ENCODE measurements around the gene TMEM220.

TMEM220 gene

DNA sequence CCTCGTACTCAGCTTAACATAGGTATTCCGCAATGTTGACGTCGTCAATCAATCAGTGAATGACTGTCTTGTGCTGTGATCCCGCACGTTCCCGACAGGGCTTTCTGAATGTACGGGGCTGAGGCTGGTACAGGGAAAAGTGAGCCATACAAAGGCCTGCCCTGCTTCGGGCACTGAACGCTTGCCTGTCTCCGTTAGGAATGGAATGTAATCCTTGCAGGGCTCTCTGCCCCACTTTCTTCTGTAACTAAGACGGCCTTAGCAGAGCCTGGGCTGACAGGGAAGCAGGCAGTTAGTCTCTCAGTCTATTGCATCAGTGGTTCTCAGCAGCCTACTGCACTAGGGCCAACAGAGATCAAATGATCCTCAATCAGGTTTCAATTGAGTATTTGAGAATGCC, 56.5 kb downstream of the TMEM220 start:
- Histone ChIP-seq H3K36me3 (replicated peaks; ENCODE audit: low read depth, low read length) (no peaks in the 10 kb centered on the region), H3K4me3 (ENCODE audit: low read length) (no peak overlapping the region)
- TF ChIP-seq EZH2phosphoT487 (IDR thresholded peaks at IDR 0.05; ENCODE audit: low read depth) = no peak
- TF ChIP-seq, protein P1, sequence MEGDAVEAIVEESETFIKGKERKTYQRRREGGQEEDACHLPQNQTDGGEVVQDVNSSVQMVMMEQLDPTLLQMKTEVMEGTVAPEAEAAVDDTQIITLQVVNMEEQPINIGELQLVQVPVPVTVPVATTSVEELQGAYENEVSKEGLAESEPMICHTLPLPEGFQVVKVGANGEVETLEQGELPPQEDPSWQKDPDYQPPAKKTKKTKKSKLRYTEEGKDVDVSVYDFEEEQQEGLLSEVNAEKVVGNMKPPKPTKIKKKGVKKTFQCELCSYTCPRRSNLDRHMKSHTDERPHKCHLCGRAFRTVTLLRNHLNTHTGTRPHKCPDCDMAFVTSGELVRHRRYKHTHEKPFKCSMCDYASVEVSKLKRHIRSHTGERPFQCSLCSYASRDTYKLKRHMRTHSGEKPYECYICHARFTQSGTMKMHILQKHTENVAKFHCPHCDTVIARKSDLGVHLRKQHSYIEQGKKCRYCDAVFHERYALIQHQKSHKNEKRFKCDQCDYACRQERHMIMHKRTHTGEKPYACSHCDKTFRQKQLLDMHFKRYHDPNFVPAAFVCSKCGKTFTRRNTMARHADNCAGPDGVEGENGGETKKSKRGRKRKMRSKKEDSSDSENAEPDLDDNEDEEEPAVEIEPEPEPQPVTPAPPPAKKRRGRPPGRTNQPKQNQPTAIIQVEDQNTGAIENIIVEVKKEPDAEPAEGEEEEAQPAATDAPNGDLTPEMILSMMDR (IDR thresholded peaks at IDR 0.05; ENCODE audit: low read depth, low read length) = no peak

DNA sequence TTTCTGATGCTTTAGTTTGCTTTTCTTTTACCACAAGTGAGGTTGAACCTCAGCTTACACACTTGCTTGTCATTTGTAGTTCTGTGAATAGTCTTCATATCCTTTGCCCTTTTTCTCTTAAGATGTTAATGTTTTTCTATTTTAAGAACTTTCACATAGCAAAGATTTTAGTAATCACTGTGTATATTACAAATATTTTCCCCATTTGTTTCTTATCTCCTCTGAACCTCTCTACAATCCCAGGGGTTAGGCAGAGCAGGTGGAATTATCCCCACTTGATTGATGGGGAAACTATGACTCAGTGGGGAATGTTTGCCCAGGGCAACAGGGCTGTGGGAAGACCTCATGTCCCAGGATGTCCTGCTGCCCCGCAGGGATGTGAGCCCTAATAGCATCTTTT, 61.0 kb downstream of the TMEM220 start:
- no peak overlapping the region for H2AFZ ChIP-seq (ENCODE audit: low read depth, low read length)
- no peaks in the 10 kb centered on the region for H3K36me3 ChIP-seq (replicated peaks; ENCODE audit: low read depth, low read length)
- TF ChIP-seq EZH2phosphoT487 (IDR thresholded peaks at IDR 0.05; ENCODE audit: low read depth) = no peak
- TF ChIP-seq, protein P1 (IDR thresholded peaks at IDR 0.05; ENCODE audit: low read depth, low read length) = no peak
- no peak overlapping the region for H3K4me2 ChIP-seq (ENCODE audit: low read length)
- H3K4me3 ChIP-seq (ENCODE audit: low read length) = no peak overlapping the region
- no peak overlapping the region for H3K27ac ChIP-seq (ENCODE audit: low read length)
- no peaks in the 10 kb centered on the region for H3K9me3 ChIP-seq (ENCODE audit: insufficient read depth, low read length)
- no peaks in the 10 kb centered on the region for H3K79me2 ChIP-seq (ENCODE audit: low read length)
- no peaks in the 10 kb centered on the region for H3K4me1 ChIP-seq (ENCODE audit: low read length)
- H3K9ac ChIP-seq (ENCODE audit: low read length) = no peak overlapping the region
- no peaks in the 10 kb centered on the region for H3K27me3 ChIP-seq (ENCODE audit: low read depth, low read length)
- H4K20me1 ChIP-seq (ENCODE audit: insufficient read depth, low read length) = no peaks in the 10 kb centered on the region

More for the DNA sequence above, 56.5 kb downstream of the TMEM220 start:
- H3K27me3 ChIP-seq (ENCODE audit: low read depth, low read length) = no peaks in the 10 kb centered on the region
- H3K27ac ChIP-seq (ENCODE audit: low read length) = no peak overlapping the region
- no peaks in the 10 kb centered on the region for H4K20me1 ChIP-seq (ENCODE audit: insufficient read depth, low read length)
- H3K4me1 ChIP-seq (ENCODE audit: low read length) = no peaks in the 10 kb centered on the region
- no peak overlapping the region for H3K9ac ChIP-seq (ENCODE audit: low read length)
- H3K4me2 ChIP-seq (ENCODE audit: low read length) = no peak overlapping the region
- H2AFZ ChIP-seq (ENCODE audit: low read depth, low read length) = no peak overlapping the region
- no peaks in the 10 kb centered on the region for H3K9me3 ChIP-seq (ENCODE audit: insufficient read depth, low read length)
- H3K79me2 ChIP-seq (ENCODE audit: low read length) = no peaks in the 10 kb centered on the region

DNA sequence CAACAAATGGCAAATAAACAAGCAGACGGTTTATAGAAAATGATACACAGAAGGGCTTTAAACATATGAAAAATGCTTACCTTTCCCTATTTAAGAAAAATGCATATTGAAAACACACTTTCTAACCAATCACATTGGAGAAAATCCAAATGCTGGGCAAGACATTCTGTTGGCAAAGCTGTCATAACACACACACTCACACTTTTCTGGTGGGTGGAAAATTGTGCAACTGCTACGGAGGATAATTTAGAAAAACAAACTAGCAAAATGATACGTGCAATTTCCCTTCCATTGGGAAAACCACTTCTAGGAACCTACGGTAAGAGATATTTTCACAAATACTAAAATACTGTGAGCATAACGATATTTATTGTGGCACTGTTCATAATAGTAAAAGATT, 62.9 kb downstream of the TMEM220 start:
- Histone ChIP-seq H3K27me3 (ENCODE audit: low read depth, low read length) (no peaks in the 10 kb centered on the region), H3K9ac (ENCODE audit: low read length) (no peak overlapping the region), H2AFZ (ENCODE audit: low read depth, low read length) (no peak overlapping the region), H4K20me1 (ENCODE audit: insufficient read depth, low read length) (no peaks in the 10 kb centered on the region), H3K9me3 (ENCODE audit: insufficient read depth, low read length) (no peaks in the 10 kb centered on the region), H3K4me3 (ENCODE audit: low read length) (no peak overlapping the region), H3K4me2 (ENCODE audit: low read length) (no peak overlapping the region), H3K79me2 (ENCODE audit: low read length) (no peaks in the 10 kb centered on the region), H3K27ac (ENCODE audit: low read length) (no peak overlapping the region), H3K36me3 (replicated peaks; ENCODE audit: low read depth, low read length) (no peaks in the 10 kb centered on the region), H3K4me1 (ENCODE audit: low read length) (no peaks in the 10 kb centered on the region)
- no peak for TF ChIP-seq EZH2phosphoT487 (IDR thresholded peaks at IDR 0.05; ENCODE audit: low read depth)
- TF ChIP-seq, protein P1 (IDR thresholded peaks at IDR 0.05; ENCODE audit: low read depth, low read length) = no peak

DNA sequence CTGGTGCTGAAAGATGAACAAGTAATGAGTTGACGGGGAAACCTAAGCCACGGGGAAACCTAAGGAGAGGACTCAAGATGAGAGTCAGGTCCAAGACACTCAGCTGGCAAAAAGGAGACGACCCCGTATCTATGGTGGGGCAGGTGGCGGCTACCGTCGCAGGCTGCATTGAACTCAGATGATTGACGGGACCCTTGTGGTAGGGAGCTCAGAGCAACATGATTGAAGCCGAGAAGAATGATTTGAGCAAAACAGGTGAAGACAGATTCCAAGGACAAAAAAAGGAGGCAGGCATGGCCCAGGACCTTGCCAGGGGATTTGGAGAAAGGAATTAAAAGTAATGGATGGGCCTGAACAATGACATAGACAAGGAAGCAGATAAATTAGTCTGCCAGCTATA, 65.3 kb downstream of the TMEM220 start:
- H3K4me2 ChIP-seq (ENCODE audit: low read length) = no peak overlapping the region

More for the DNA sequence above, 65.3 kb downstream of the TMEM220 start:
- Histone ChIP-seq H3K27me3 (ENCODE audit: low read depth, low read length) (no peaks in the 10 kb centered on the region), H2AFZ (ENCODE audit: low read depth, low read length) (no peak overlapping the region), H3K27ac (ENCODE audit: low read length) (no peak overlapping the region), H3K9me3 (ENCODE audit: insufficient read depth, low read length) (no peaks in the 10 kb centered on the region), H3K9ac (ENCODE audit: low read length) (no peak overlapping the region), H4K20me1 (ENCODE audit: insufficient read depth, low read length) (no peaks in the 10 kb centered on the region), H3K4me1 (ENCODE audit: low read length) (no peaks in the 10 kb centered on the region), H3K79me2 (ENCODE audit: low read length) (no peaks in the 10 kb centered on the region), H3K36me3 (replicated peaks; ENCODE audit: low read depth, low read length) (no peaks in the 10 kb centered on the region), H3K4me3 (ENCODE audit: low read length) (no peak overlapping the region)
- TF ChIP-seq, protein P1 (IDR thresholded peaks at IDR 0.05; ENCODE audit: low read depth, low read length) = no peak
- no peak for TF ChIP-seq EZH2phosphoT487 (IDR thresholded peaks at IDR 0.05; ENCODE audit: low read depth)
